Esophagus muscularis mucosa (tissue), 4 donors: ENCODE data around the gene ANO3. TPM values are rescaled to one million over a fixed set of nuclear protein-coding genes. Genes with fewer than 3 reads are reported as not detected.

Source experiments
- DNase-seq: peaks from one replicate; pipeline ENCODE4 v3.0.0-alpha.2; 2017; ENCODE audit errors: extremely low spot score
- H3K27ac ChIP-seq, 4 donors: fragments of 200-600 bp; sonication (generic); replicated peaks in 1 of 4; 1 replicate in 3 of 4; 2 replicates in 1 of 4; pipeline ENCODE4 v1.5.1; 2016 to 2019; ENCODE audit warnings: mild to moderate bottlenecking in 1 of 4
- H3K27me3 ChIP-seq, 4 donors: fragments of 200-600 bp; sonication (generic); one replicate each; pipeline versions ENCODE4 v1.5.1 to v1.6.0; 2016 to 2019
- H3K36me3 ChIP-seq, 4 donors: fragments of 200-600 bp; sonication (generic); one replicate each; pipeline ENCODE4 v1.5.1; 2016 to 2019
- H3K4me1 ChIP-seq, 4 donors: fragments of 200-600 bp; sonication (generic); one replicate each; pipeline ENCODE4 v1.5.1; 2016 to 2019
- H3K4me3 ChIP-seq, 4 donors: fragments of 200-600 bp; sonication (generic); 1 replicate in 2 of 4; 2 replicates in 2 of 4; pipeline ENCODE4 v1.5.1; 2016 to 2019; ENCODE audit warnings: mild to moderate bottlenecking in 4 of 4, moderate library complexity in 1 of 4
- H3K9me3 ChIP-seq, 4 donors: fragments of 200-600 bp; sonication (generic); 1 replicate in 3 of 4; 2 replicates in 1 of 4; pipeline ENCODE4 v1.5.1; 2016 to 2019
- CTCF ChIP-seq, 3 experiments: fragments of 200-600 bp in 2 of 3; fragments of 450-650 bp in 1 of 3; sonication (generic) in 2 of 3; IDR thresholded peaks; one replicate each; pipeline ENCODE4 v1.5.1; 2017 to 2019; ENCODE audit warnings: antibody characterized with exemption in 3 of 3, mild to moderate bottlenecking in 2 of 3, moderate library complexity in 1 of 3
- EP300 ChIP-seq: sonication (generic); formaldehyde crosslinking; IDR thresholded peaks from one replicate; pipeline ENCODE4 v1.6.1; 2017; ENCODE audit warnings: antibody characterized with exemption
- POLR2A ChIP-seq: fragments of 450-650 bp; IDR thresholded peaks from one replicate; pipeline ENCODE4 v1.6.1; 2017; ENCODE audit warnings: antibody characterized with exemption, moderate library complexity, mild to moderate bottlenecking, low read depth
- POLR2AphosphoS5 ChIP-seq, 2 donors: sonication (generic); formaldehyde crosslinking; IDR thresholded peaks; one replicate each; pipeline ENCODE4 v1.6.1; 2017; ENCODE audit warnings: antibody characterized with exemption in 2 of 2
- WGBS: methylation state at CpG from one replicate; pipeline ENCODE4 v1.1.5; 2018; 5-methylcytosine and 5-hydroxymethylcytosine counted together
- intact Hi-C: fragments of 100-400 bp; cut with DNase I; formaldehyde crosslinking; loops from one replicate; pipeline ENCODE4 v1.15.1; 2023
- total RNA-seq, 4 donors: library from RNA; depleted of rRNA; stranded (reverse); fragments of >200 nt; gene quantifications; one replicate each; pipeline versions ENCODE4 v1.1.0 to v1.2.1, GENCODE V29; 2016

ANO3 gene
- total RNA-seq, 4 donors from 2014 or later, result 0.17 TPM; not detected in 3

- Histone ChIP-seq H3K4me1 (no peaks in the 10 kb centered on the region), H3K4me3 (no peak overlapping the region), H3K27me3 (no peaks in the 10 kb centered on the region), H3K27ac (no peak overlapping the region), H3K9me3 (no peaks in the 10 kb centered on the region), H3K36me3 (no peaks in the 10 kb centered on the region)
- intact Hi-C loops, result no loop called here
- DNase-seq, result no peak
- TF ChIP-seq POLR2AphosphoS5 (IDR thresholded peaks at IDR 0.05) (no peak), EP300 (no peak), CTCF (IDR thresholded peaks at IDR 0.05) (no peak), POLR2A (no peak)
- WGBS, result 85% methylated on average over 2 of the region's 2 CpGs
Measured at GRCh38 chr11:26597899-26598298, 266.0 kb downstream of the ANO3 start.

GRCh38 chr11:26599425-26599824 lies 267.5 kb downstream of the ANO3 start:
- 77% methylated on average over 2 of the region's 2 CpGs for WGBS
- no peak for DNase-seq
- no peaks in the 10 kb centered on the region for H3K27me3 ChIP-seq
- no peaks in the 10 kb centered on the region for H3K9me3 ChIP-seq
- H3K36me3 ChIP-seq, result no peaks in the 10 kb centered on the region
- no peak overlapping the region for H3K27ac ChIP-seq
- H3K4me1 ChIP-seq, result no peaks in the 10 kb centered on the region
- TF ChIP-seq EP300, result no peak
- TF ChIP-seq CTCF (IDR thresholded peaks at IDR 0.05), result no peak
- TF ChIP-seq POLR2A, result no peak
- TF ChIP-seq POLR2AphosphoS5 (IDR thresholded peaks at IDR 0.05), result no peak
- intact Hi-C loops, result no loop called here
- no peak overlapping the region for H3K4me3 ChIP-seq

GRCh38 chr11:26599876-26600434 lies 268.0 kb downstream of the ANO3 start:
- no peak overlapping the region for H3K4me3 ChIP-seq
- H3K27ac ChIP-seq, result no peak overlapping the region
- H3K9me3 ChIP-seq, result no peaks in the 10 kb centered on the region
- WGBS, result 85% methylated on average over 3 of the region's 4 CpGs
- no peak for TF ChIP-seq CTCF (IDR thresholded peaks at IDR 0.05)
- TF ChIP-seq POLR2AphosphoS5 (IDR thresholded peaks at IDR 0.05), result no peak
- no peak for TF ChIP-seq EP300
- H3K4me1 ChIP-seq, result no peaks in the 10 kb centered on the region
- H3K27me3 ChIP-seq, result no peaks in the 10 kb centered on the region
- intact Hi-C loops, result no loop called here
- DNase-seq, result no peak
- no peaks in the 10 kb centered on the region for H3K36me3 ChIP-seq

- no peak for TF ChIP-seq POLR2AphosphoS5 (IDR thresholded peaks at IDR 0.05)
- TF ChIP-seq CTCF (IDR thresholded peaks at IDR 0.05), result no peak
- no peak for TF ChIP-seq POLR2A
- no peak for TF ChIP-seq EP300
- Histone ChIP-seq H3K4me1 (no peaks in the 10 kb centered on the region), H3K27me3 (no peaks in the 10 kb centered on the region), H3K4me3 (no peak overlapping the region), H3K27ac (no peak overlapping the region), H3K36me3 (no peaks in the 10 kb centered on the region), H3K9me3 (peaks cover 0 to 4% (median 0%) of the 10 kb centered on the region in 4 donors)
- intact Hi-C loops, result no loop called here
- no peak for DNase-seq
- WGBS, result 95% methylated on average over 7 of the region's 7 CpGs
Measured at GRCh38 chr11:26607725-26608506, 276.0 kb downstream of the ANO3 start.
